Kidney (tissue), 14 donors: ENCODE data around the gene CD46. TPM values are rescaled to one million over a fixed set of nuclear protein-coding genes. Genes with fewer than 3 reads are reported as not detected.

ENCODE experiments used
- DNase-seq, 5 donors: peaks; one replicate each; pipeline ENCODE4 v3.0.0-alpha.2; 2013 to 2020
- FAIRE-seq: peaks from 2 replicates; lab custom pipeline; 2012; peaks lifted over from hg19 to GRCh38; lab: Jason Lieb, UNC
- H3K27ac ChIP-seq, 2 donors: one replicate each; pipeline ENCODE4 v1.7.0; 2013; ENCODE audit warnings: low read depth in 2 of 2, low read length in 2 of 2, inconsistent platforms in 1 of 2
- H3K27me3 ChIP-seq: one replicate; pipeline ENCODE4 v1.7.1; 2013; ENCODE audit warnings: low read length, inconsistent platforms; ENCODE audit not compliant: control insufficient read depth, insufficient read depth
- H3K36me3 ChIP-seq, 3 donors: one replicate each; pipeline versions ENCODE4 v1.7.0 to v1.7.1; 2013; ENCODE audit warnings: low read length in 3 of 3, control low read depth in 1 of 3, inconsistent platforms in 1 of 3; ENCODE audit not compliant: insufficient read depth in 3 of 3, control insufficient read depth in 2 of 3
- H3K4me1 ChIP-seq, 3 donors: one replicate each; pipeline versions ENCODE4 v1.7.0 to v1.7.1; 2013; ENCODE audit warnings: low read length in 3 of 3, inconsistent platforms in 1 of 3, low read depth in 1 of 3; ENCODE audit not compliant: control insufficient read depth in 2 of 3, insufficient read depth in 2 of 3
- H3K4me3 ChIP-seq, 3 donors: one replicate each; pipeline versions ENCODE4 v1.7.0 to v1.8.1; 2013; ENCODE audit warnings: low read length in 3 of 3, control low read depth in 1 of 3, inconsistent platforms in 1 of 3
- H3K9ac ChIP-seq, 3 donors: one replicate each; pipeline versions ENCODE4 v1.7.0 to v1.7.1; 2013; ENCODE audit warnings: low read length in 3 of 3, control low read depth in 1 of 3, inconsistent platforms in 1 of 3
- H3K9me3 ChIP-seq, 3 donors: one replicate each; pipeline versions ENCODE4 v1.7.0 to v1.7.1; 2013; ENCODE audit warnings: low read length in 3 of 3, control low read depth in 1 of 3, inconsistent platforms in 1 of 3; ENCODE audit not compliant: control insufficient read depth in 2 of 3, insufficient read depth in 1 of 3
- CTCF ChIP-seq: IDR thresholded peaks from 3 replicates; pipeline ENCODE4 v1.5.1; 2012; ENCODE audit warnings: mild to moderate bottlenecking, moderate library complexity, borderline replicate concordance; ENCODE audit not compliant: insufficient read depth; ENCODE audit errors: extremely low read depth
- intact Hi-C: fragments of 100-400 bp; cut with DNase I; formaldehyde crosslinking; loops from one replicate; pipeline ENCODE4 v1.11.1; 2022
- polyA plus RNA-seq: library from polyadenylated mRNA; stranded (reverse); fragments of 350-450 nt; fragmentation: Illumina TruSeq; extraction: RNeasy Lipid Tissue Mini Kit (QIAGEN cat#74804); gene quantifications from one replicate; pipeline ENCODE4 v1.2.3, GENCODE V29; 2014; ENCODE audit warnings: low read depth, low replicate concordance; ENCODE audit not compliant: insufficient read depth
- total RNA-seq: library from RNA; stranded (reverse); fragmentation: NEBNext Ultra II Directional; extraction: Animal tissue kit (Norgen Biotek cat#: 25700); gene quantifications from one replicate; pipeline ENCODE4 v1.2.1, GENCODE V29; 2021
- donor health status: control.
- donor health status: control.
- donor health status: control.
- donor health status: control.
- donor health status: control.
- donor health status: DM: yes; HTN: yes; CAD: no.
- donor health status: Normal renal cell carcinoma (clear cell type).

The CD46 gene
- total and polyA plus RNA-seq, 2 donors from 2014 or later = 119 to 269 TPM

GRCh38 chr1:207804721-207805468, 53.0 kb downstream of the CD46 start:
- no peak for TF ChIP-seq CTCF
- Histone ChIP-seq H3K4me3 (no peak overlapping the region), H3K36me3 (peaks cover 0 to 87% (median 70%) of the 10 kb centered on the region in 3 donors), H3K4me1 (peaks cover 0 to 39% (median 17%) of the 10 kb centered on the region in 3 donors), H3K27ac (peak overlapping the region in 1 of 2 donors; percentile 3), H3K27me3 (no peaks in the 10 kb centered on the region), H3K9ac (no peak overlapping the region), H3K9me3 (no peaks in the 10 kb centered on the region)
- DNase-seq = no peak
- FAIRE-seq = no peak
- intact Hi-C loops = no loop called here

GRCh38 chr1:207805841-207806421, 54.1 kb downstream of the CD46 start:
- DNase-seq = peak in 1 of 5 donors; percentile 87
- intact Hi-C loops = no loop called here
- no peak for TF ChIP-seq CTCF
- peaks cover 0 to 94% (median 76%) of the 10 kb centered on the region in 3 donors for H3K36me3 ChIP-seq
- H3K27ac ChIP-seq = peak overlapping the region; percentile 24 to 71
- H3K9me3 ChIP-seq = no peaks in the 10 kb centered on the region
- H3K27me3 ChIP-seq = no peaks in the 10 kb centered on the region
- H3K4me3 ChIP-seq = no peak overlapping the region
- H3K9ac ChIP-seq = no peak overlapping the region
- peaks cover 0 to 47% (median 27%) of the 10 kb centered on the region in 3 donors for H3K4me1 ChIP-seq
- FAIRE-seq = no peak

DNA sequence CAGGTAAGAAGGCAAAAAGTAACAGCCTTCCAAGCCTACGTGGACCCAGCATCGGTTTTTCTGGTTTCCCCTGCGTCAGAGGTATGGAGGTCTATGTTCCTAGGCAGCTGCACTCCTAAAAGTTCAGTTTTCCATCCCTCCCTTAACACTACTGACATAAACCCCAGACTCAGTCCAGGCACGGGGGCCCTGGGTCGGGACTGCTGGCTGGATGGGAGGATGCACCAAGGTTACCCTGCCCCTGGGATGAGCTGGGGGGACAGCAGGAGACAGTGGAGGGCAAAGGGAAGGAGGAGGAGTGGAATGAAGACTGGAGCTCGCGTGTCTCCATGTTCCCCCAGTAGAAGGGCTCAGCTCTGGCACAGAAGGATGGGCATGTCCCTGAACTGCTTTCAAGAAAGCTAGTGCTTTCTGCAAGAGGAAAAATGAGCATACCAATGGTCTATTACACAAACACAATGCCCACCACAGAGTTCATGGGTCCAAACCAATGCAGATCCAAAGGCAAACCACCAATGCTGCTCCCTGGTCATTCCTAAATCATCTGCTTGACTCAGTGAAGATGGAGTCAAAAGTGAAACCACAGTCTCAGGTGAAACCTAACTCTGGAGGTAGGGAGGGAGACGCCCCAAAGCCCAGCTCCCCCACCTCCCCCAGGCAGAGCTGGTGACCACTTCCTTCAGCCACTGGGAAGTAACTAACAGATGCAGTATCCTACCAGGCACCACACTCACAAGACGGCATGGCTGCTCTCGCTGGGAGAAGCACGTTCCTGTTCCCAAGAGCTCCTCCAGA, 54.9 kb downstream of the CD46 start:
- DNase-seq = peak in 1 of 5 donors; percentile 58
- TF ChIP-seq CTCF = no peak
- FAIRE-seq = no peak
- H3K4me1 ChIP-seq = peaks cover 0 to 50% (median 28%) of the 10 kb centered on the region in 3 donors
- no peaks in the 10 kb centered on the region for H3K9me3 ChIP-seq
- H3K4me3 ChIP-seq = no peak overlapping the region
- no peaks in the 10 kb centered on the region for H3K27me3 ChIP-seq
- peak overlapping the region; percentile 14 to 71 for H3K27ac ChIP-seq
- no peak overlapping the region for H3K9ac ChIP-seq
- peaks cover 0 to 92% (median 74%) of the 10 kb centered on the region in 3 donors for H3K36me3 ChIP-seq
- intact Hi-C loops = no loop called here
